Testis (tissue), 2 donors: ENCODE measurements around the gene SH3PXD2B.

ENCODE experiments used
- POLR2A ChIP-seq: fragments of 450-650 bp; IDR thresholded peaks from one replicate; pipeline ENCODE4 v1.6.1; 2017; ENCODE audit warnings: antibody characterized with exemption, mild to moderate bottlenecking, moderate library complexity
- TF ChIP-seq, protein P1 (sequence below), 3 experiments: fragments of 450-650 bp in 2 of 3; fragments of 200-600 bp in 1 of 3; sonication (generic) in 1 of 3; IDR thresholded peaks; one replicate each; pipeline ENCODE4 v1.5.1; 2016 to 2019; ENCODE audit warnings: antibody characterized with exemption in 3 of 3, mild to moderate bottlenecking in 2 of 3, moderate library complexity in 1 of 3

- TF ChIP-seq, protein P1, sequence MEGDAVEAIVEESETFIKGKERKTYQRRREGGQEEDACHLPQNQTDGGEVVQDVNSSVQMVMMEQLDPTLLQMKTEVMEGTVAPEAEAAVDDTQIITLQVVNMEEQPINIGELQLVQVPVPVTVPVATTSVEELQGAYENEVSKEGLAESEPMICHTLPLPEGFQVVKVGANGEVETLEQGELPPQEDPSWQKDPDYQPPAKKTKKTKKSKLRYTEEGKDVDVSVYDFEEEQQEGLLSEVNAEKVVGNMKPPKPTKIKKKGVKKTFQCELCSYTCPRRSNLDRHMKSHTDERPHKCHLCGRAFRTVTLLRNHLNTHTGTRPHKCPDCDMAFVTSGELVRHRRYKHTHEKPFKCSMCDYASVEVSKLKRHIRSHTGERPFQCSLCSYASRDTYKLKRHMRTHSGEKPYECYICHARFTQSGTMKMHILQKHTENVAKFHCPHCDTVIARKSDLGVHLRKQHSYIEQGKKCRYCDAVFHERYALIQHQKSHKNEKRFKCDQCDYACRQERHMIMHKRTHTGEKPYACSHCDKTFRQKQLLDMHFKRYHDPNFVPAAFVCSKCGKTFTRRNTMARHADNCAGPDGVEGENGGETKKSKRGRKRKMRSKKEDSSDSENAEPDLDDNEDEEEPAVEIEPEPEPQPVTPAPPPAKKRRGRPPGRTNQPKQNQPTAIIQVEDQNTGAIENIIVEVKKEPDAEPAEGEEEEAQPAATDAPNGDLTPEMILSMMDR (IDR thresholded peaks at IDR 0.05): no peak
- no peak for TF ChIP-seq POLR2A
Measured at GRCh38 chr5:172395483-172395882, 58.8 kb downstream of the SH3PXD2B start.
